ENCODE measurements around the gene TTC29.

- TF ChIP-seq CTCF (IDR thresholded peaks at IDR 0.05): no peak
- no peak for TF ChIP-seq ZSCAN18 (CRISPR knock-in tag; IDR thresholded peaks at IDR 0.05)
- no peak for TF ChIP-seq NFYB (CRISPR knock-in tag; conservative IDR thresholded peaks at IDR 0.05; ENCODE audit: low read depth)
- no peak for TF ChIP-seq USF2 (CRISPR knock-in tag; IDR thresholded peaks at IDR 0.05)
- TF ChIP-seq ZNF263 (CRISPR knock-in tag; IDR thresholded peaks at IDR 0.05; ENCODE audit: low read depth): no peak
Measured at GRCh38 chr4:146674829-146675570, 270.7 kb downstream of the TTC29 start.
